Forelimb muscle (tissue), 1 donor: ENCODE data around the gene EXOC4. TPM values are rescaled to one million over a fixed set of nuclear protein-coding genes. Genes with fewer than 3 reads are reported as not detected.
"Not testable (repeated sequence)": the region's sequence is repeated elsewhere in the genome, so short reads cannot be mapped to it uniquely, and the experiment has no call there.

Experiments
- DNase-seq: peaks from one replicate; pipeline ENCODE4 v3.0.0-alpha.2; 2013; ENCODE audit warnings: low read depth
- polyA plus RNA-seq: library from polyadenylated mRNA; unstranded; fragments of 120-200 nt; gene quantifications from one replicate; pipeline ENCODE4 v1.2.1, GENCODE V29; 2013; ENCODE audit not compliant: insufficient read length

The EXOC4 gene
- polyA plus RNA-seq, 1 donor: 55.2 TPM

DNA sequence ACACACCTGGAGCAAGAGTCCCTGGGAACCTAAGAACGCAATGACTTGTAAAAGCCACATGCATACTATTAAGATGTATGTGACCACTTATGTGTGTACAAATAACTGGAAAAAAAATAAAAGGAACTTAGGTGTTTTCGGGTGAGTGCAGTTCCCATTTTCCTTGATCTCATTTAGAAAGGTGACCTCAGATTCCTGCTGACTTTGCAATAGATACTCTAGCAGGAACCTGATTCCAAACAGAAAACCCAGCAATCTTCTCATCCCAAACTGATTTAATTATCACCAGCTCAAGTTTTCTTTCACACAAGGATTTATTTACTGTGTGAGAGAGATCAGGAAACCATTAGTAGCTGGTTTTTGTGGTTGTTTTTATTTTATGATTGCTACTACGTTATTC is 817.8 kb downstream of the EXOC4 start:
- DNase-seq: no peak

DNA sequence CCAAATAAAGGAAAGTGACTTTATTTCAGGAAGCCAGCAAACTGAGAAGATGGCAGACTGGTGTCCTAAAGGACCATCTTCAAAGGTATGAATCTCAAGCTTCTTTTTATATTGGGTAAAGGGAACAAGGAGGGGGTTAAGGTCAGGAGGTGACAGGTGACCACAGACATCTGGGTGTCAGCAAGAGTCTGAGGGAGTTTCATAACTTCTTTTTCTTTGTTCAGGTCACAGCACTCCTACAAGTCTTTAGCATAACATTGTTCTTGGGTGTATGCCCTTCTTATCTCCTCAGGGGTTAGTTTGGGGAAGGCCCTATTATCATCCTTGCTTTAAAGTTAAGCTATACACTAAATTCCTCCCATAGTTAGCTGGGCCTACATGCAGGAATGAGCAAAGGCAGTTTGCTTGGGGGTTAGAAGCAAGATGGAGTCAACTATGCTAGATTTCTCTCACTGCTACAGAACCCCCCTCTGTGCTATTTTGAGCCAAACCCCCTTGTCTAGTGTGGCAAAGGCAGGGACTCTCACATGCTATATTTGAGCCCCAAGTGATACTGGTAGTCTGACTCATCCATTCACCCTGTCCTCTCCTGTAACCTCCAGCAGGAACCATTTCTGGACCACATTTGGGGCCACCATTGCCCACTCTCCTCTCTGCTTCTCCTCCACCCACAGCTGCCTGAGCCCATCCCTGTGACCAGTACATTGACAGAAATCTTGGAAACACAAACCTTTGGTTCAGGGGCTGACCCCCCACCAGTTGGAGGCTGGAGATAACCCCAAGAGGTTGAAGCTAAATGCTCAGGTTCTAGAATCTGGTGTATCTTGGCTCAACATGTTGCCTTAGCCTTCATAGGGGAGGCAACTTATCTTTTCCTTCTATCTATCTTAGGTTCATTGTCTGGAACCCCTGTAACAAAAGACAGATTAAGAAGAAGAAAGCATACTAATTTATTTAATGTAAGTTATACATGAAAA is 818.8 kb downstream of the EXOC4 start:
- no peak for DNase-seq

GRCh38 chr7:134073276-134073675 is 820.4 kb downstream of the EXOC4 start:
- no peak for DNase-seq

DNA sequence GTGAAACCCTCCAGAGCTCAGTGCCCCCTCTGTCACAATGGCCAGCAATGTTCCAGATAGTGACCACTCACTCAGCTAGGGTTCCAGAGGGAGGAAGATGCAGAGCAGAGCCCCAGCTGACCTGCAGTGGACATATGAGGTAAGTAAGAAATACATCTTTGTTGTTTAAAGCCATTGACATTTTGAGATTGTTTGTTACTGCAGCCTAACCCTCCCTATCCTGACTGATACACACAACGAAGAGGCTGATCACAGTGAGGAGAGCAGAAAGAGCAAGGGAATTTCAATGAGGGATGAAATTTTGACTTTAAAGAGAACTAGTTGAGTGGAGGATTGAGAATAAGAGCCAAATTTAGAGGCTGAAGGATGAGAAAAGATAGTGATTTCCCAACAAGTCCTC is 822.9 kb downstream of the EXOC4 start:
- no peak for DNase-seq

DNA sequence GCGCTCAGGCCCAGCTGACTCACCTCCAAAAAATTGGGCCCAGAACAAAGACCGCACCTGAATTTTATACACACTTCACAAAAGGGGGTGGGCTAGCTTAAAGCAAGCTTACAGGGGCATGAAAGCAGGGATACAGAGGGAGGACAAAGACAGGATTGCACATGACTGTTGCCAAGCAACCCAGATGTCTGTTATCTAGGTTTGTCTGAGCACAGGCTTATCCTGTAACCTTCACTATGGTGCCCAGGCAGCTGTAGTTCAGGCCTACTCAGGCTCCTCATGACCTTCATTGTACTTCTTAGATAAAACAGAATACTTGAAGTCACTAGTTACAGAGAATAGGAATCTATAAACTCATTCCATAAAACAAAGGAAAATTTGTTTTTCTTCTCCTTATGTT is 824.7 kb downstream of the EXOC4 start:
- not testable (repeated sequence) for DNase-seq

DNA sequence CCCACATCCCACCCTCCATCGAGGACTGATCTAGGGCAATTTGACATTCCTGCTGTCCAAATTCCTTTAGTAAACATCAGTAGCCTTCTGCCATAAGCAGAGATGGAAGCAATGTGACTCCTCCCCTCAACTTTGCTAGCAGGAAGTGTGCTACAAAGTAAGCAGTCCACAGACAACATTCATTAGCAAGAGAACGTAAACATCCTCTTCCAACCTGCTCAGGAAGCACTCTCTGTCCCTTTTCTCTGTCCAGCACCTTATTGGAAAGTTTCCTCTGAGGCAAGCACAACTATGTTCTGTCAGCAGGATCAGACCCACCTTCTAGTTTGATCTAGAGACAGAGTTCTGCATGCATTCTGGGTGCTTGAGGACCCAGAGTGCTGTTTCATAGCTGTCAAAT is 826.1 kb downstream of the EXOC4 start:
- DNase-seq: no peak

- DNase-seq: no peak
Measured at GRCh38 chr7:134081695-134082094, 828.8 kb downstream of the EXOC4 start.

DNA sequence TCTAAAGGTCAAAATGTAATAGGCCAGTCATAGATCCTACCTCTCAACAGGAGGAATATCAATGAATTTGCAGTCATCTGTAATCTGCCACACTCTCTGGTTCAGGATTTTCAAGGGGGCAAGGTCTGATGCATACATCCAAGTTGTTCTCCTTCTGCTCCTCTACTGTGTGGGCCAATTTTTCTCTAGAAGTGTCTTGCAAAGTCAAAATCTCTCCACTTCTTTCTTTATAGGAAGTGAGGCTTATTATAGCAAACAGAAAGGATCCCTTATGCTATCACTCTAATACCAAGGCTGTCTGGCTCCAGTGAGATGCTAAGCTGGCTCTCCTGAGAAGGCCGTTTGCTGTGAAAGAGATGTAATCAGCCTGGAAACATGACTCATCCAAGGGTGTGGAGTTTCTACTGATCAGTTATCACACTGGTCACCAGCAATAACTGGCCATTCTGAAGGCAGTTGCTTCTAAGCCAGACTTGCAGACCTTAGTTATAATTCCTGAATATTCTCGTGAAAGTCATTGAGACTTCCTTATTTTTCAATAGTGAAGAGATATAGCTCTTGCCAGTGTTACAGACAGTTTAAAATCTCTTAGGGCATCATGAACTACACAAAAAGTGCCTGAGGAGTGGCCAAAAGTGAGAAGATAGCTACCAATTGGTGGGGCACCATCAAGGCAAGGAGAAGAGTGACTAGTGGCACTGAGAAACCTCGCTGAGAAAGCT is 831.0 kb downstream of the EXOC4 start:
- no peak for DNase-seq

- no peak for DNase-seq
Measured at GRCh38 chr7:134084488-134085144, 831.7 kb downstream of the EXOC4 start.

DNA sequence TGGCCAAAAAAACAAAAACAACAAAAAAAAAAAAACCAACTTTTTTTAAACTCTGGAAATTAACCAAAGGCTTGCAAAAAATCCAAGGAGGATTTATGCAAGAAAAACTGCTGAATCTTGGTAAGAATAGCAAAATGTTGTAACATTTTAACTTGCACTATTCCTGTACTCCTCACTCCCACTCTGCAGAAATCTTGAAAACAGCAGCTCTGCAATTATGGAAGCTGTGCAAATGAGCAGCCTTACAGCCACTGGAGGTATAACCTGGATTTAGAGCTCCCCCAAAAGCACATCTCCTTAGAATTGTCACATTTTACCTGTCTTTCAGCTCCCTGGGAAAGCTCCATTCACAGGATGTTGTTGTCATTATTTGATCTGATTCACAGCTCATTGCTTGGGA is 832.4 kb downstream of the EXOC4 start:
- DNase-seq: no peak

- DNase-seq: no peak
Measured at GRCh38 chr7:134086998-134087735, 834.3 kb downstream of the EXOC4 start.

- DNase-seq: no peak
Measured at GRCh38 chr7:134088199-134088598, 835.3 kb downstream of the EXOC4 start.

DNA sequence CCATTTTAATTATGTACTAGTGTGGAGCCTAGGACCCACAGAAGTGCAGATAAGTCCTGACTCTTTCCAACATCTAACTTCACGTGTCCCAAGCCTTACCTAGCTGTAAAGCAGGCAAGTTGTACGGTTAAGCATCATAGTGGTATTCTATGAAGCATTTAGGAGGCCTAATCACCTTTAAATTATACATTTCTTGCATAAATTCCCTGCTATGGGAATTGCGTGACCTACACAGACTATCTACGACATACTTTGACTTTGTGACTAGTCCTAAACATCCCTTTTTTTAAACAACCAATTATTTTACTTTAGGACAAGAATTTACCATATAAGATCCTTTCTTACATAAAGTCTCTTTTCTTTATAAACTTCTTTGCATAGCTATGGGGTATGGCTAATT is 836.6 kb downstream of the EXOC4 start:
- no peak for DNase-seq

- no peak for DNase-seq
Measured at GRCh38 chr7:134098072-134098471, 845.2 kb downstream of the EXOC4 start.

GRCh38 chr7:134101716-134102115 is 848.8 kb downstream of the EXOC4 start:
- DNase-seq: no peak

GRCh38 chr7:134104166-134104565 is 851.3 kb downstream of the EXOC4 start:
- DNase-seq: no peak

DNA sequence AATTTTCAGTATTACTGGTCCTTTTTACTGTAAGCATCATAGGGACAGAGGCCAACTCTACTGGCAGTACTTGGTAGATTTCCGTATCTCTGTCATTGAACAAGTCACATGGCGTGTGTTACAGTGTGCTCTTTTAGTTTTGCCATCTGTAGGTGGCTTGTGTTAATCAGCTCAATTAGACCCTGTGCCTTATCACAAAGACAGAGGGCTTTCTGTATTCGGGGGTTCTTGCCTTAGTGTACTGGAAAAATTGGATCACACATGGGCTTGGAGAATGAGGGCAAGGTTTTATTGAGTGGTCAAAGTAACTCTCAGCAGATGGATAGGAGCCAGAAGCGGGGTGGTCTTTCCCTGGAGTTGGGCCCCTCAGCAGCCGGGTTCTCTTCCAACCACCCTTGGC is 853.0 kb downstream of the EXOC4 start:
- DNase-seq: no peak

DNA sequence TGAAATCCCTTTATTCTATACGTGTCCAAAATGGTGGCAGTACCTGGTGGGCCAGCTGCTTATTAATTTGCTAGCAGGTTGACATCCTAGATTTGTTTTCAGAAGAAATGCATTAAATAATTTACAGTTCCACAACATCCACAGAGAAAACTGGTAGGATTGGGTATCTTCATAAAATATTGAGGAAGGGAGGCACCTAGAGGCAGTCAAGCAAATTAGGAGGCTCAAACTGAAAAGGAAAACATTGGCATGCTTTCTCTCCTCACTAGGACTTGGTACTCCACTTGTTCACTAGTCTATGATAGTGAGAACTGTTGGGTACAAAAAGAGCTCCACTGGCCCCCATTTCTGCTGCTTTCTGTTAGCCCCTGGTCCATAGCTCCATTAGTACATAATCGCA is 855.9 kb downstream of the EXOC4 start:
- DNase-seq: no peak

DNA sequence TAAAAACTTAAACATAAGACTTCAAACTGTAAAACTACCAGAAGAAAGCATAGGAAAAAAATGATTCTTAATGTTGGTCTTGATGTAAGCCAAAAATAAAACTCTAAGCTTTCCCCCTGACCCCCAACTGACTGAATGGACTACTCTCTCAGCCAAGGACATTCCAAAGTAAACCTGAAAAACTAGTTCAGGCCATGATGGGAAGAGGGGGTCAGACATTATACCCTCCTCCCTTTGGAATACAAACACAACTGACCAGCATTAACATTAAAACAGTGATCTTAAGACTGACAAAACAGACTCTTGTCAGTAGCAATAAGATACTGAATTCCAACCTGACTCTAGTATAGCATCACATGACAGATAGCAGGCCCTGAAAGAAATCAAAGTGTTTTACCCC is 860.8 kb downstream of the EXOC4 start:
- DNase-seq: no peak

- no peak for DNase-seq
Measured at GRCh38 chr7:134114992-134115391, 862.1 kb downstream of the EXOC4 start.
